Stimulated activated CD8-positive, alpha-beta memory T cell treated with anti-CD3 and anti-CD28 coated beads, Interleukin-7, amount 100 ng/mL, for 1 hour (primary cell): Measurements from ENCODE around the gene LIME1.
"Not testable (repeated sequence)": the region's sequence is repeated elsewhere in the genome, so short reads cannot be mapped to it uniquely, and the experiment has no call there.

Experiments
- DNase-seq, 2 donors: peaks; one replicate each; pipeline ENCODE4 v3.0.0-alpha.2; 2020; ENCODE audit warnings: low read depth in 2 of 2

The LIME1 gene

DNA sequence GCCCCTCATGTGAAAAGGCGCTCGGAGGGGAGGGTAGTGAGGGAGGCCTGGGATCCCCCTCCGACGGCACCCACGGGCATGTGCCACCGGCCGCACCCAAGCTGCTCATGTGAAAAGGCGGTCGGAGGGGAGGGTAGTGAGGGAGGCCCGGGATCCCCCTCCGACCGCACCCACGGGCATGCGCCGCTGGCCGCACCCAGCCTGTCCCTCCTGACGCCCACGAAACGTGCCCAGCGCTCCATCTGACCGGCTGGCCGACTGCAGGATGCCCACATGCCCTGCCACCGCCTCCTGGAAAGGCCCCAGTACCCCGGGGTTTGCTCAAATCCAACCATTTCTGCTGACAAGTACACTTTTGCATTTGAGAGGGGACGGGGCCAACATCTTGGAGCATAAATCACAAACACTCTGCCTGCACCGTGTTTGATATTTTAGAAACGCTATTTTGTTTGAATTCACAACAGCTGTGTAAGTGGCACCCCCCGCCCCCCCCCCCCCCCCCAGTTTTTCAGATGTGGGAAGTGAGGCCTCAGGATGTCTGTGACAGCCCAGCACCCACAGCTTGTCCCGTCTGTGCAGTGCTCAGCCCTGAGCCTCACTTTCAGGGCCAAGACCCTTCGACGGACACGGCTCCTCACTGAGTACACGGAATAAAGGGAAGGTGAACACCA is 37.2 kb downstream of the LIME1 start:
- no peak for DNase-seq

DNA sequence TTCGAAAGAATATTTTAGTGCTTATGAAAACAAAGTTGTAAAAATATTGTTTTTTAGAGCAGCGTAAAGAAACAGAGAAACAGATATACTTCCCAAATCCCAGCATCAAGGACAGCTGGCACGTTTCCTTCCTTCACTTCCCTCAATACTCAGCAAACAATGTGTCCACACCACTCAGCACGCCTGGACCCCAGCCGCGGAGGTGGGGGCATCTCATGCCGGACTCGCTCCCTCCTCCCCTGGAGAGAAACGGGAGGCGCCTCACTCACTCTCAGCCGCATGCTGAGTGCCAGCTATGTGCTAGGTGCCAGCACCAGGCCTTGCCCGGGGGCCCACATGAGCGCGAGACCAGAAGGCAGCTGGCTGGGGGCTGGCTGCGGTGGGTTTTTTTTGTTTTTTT is 37.8 kb downstream of the LIME1 start:
- DNase-seq = no peak

GRCh38 chr20:63775096-63775978 is 38.9 kb downstream of the LIME1 start:
- DNase-seq = peak in 1 of 2 donors; percentile 25

DNA sequence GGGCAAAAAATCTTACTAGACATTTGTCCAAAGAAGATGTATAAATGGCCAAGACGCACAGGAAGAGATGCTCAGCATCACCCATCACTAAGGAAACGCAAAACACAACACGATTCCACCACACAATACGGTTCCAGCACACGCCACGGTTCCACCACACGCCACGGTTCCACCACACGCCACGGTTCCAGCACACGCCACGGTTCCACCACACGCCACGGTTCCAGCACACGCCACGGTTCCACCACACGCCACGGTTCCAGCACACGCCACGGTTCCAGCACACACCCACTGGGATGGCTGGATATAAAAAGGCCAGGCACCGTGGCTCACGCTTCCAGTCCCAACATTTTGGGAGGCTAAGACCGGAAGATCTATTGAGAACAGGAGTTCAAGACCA is 40.4 kb downstream of the LIME1 start:
- not testable (repeated sequence) for DNase-seq

DNA sequence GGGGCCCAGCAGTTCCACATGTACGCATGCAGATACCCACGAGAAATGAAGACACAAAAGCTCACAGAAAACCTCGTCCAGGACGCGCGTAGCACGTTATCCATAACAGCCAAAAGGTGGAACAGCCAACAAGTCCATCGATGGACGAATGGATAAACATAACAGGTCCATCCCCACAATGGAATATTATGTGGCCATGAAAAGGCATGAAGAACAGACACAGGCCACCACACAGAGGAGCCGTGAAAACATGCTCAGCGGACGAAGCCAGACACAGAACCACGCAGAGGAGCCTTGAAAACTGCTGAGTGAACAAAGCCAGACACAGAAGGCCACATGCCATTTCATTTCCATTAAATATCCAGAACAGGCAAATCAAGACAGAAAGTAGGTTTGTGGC is 41.1 kb downstream of the LIME1 start:
- no peak for DNase-seq

GRCh38 chr20:63778034-63778752 is 41.7 kb downstream of the LIME1 start:
- no peak for DNase-seq

- no peak for DNase-seq
Measured at GRCh38 chr20:63778857-63779256, 42.4 kb downstream of the LIME1 start.

DNA sequence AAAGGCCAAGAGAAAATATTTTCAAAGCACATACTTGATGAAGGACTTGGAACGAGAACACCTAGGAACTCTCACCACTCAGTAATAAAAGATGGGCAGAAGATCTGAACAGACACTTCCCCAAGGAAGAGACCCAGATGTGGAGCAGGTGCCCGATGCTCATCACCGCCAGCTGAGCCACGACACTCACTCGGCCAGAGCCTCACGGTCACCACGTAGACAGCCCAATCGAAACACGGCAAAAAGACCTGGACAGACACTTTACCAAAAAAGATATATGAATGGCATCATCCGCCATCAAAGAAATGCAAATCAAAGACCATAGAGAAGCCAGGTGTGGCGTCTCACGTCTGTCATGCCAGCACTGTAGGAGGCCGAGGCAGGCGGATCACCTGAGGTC is 44.7 kb downstream of the LIME1 start:
- no peak for DNase-seq

GRCh38 chr20:63782051-63782471 is 45.6 kb downstream of the LIME1 start:
- DNase-seq = peak in 1 of 2 donors; percentile 30

DNA sequence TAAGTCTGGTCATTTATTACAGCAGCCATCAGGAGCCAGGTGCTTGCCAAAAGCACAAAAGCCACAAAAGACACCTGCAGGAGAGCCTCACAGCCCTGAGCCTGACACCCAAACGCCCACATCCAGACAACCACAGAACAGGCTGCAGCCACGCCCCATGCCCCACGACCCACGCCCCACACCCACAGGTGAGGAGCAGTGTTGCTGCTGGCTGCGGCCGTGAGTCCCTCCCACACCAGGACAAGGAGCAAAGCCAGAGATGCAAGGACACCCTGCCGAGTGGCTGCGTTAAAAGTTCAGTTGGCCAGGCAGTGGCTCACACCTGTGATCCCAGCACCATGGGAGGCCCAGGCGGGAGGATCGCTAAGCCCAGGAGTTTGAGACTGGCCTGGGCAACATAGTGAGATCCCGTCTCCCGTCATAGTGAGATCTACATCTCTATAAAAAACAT is 46.1 kb downstream of the LIME1 start:
- no peak for DNase-seq

DNA sequence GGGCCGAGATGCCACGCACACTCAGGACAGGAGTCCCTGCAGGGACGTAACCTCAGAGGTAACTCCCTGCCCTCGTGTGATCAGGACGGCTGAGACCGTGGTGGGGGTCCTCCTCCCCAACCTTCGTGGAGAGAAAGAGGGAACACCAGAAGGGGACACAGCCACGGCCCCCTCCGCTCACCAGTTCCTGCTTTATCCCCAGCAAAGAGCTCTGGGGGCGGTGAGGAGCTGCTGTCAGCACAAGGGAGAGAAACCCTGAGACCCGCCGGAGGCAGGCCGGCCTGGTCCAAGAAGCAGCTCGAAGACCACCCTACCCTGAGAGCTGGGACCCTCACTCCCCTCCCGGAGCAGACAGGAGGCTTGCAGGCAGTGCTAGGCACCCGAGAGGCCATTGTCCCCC is 47.5 kb downstream of the LIME1 start:
- DNase-seq = no peak

- no peak for DNase-seq
Measured at GRCh38 chr20:63785691-63786131, 49.2 kb downstream of the LIME1 start.

GRCh38 chr20:63787302-63787701 is 50.8 kb downstream of the LIME1 start:
- DNase-seq = no peak

- no peak for DNase-seq
Measured at GRCh38 chr20:63787749-63788148, 51.3 kb downstream of the LIME1 start.
